Nephron progenitor cell (in vitro differentiated cells): Measurements from ENCODE around the gene DHRS12.
A peak's percentile ranks its signal among the peaks of the same experiment; 100 is the strongest.

Experiments
- DNase-seq: peaks from one replicate; pipeline ENCODE4 v3.0.0; 2021
- H3K27ac Mint-ChIP-seq: 2 replicates; pipeline ENCODE4 v1.8.0; 2021; ENCODE audit warnings: mild to moderate bottlenecking, moderate library complexity, mixed read lengths
- H3K27me3 Mint-ChIP-seq: 2 replicates; pipeline ENCODE4 v1.8.0; 2021; ENCODE audit warnings: mild to moderate bottlenecking, low read depth, mixed read lengths; ENCODE audit not compliant: poor library complexity
- H3K36me3 Mint-ChIP-seq: 2 replicates; pipeline ENCODE4 v1.8.0; 2021; ENCODE audit warnings: low read depth, mixed read lengths
- H3K4me1 Mint-ChIP-seq: 2 replicates; pipeline ENCODE4 v1.8.0; 2021; ENCODE audit warnings: mixed read lengths
- H3K4me3 Mint-ChIP-seq: 2 replicates; pipeline ENCODE4 v1.8.0; 2021; ENCODE audit warnings: mild to moderate bottlenecking, moderate library complexity, mixed read lengths
- H3K9me3 Mint-ChIP-seq: 2 replicates; pipeline ENCODE4 v1.8.0; 2021; ENCODE audit warnings: mild to moderate bottlenecking, moderate library complexity, mixed read lengths
- TF ChIP-seq, protein P1 (sequence below): fragments of 200-600 bp; sonication (generic); IDR thresholded peaks from 2 replicates; pipeline ENCODE4 v1.5.0; 2021; ENCODE audit warnings: antibody characterized with exemption

Gene DHRS12

DNA sequence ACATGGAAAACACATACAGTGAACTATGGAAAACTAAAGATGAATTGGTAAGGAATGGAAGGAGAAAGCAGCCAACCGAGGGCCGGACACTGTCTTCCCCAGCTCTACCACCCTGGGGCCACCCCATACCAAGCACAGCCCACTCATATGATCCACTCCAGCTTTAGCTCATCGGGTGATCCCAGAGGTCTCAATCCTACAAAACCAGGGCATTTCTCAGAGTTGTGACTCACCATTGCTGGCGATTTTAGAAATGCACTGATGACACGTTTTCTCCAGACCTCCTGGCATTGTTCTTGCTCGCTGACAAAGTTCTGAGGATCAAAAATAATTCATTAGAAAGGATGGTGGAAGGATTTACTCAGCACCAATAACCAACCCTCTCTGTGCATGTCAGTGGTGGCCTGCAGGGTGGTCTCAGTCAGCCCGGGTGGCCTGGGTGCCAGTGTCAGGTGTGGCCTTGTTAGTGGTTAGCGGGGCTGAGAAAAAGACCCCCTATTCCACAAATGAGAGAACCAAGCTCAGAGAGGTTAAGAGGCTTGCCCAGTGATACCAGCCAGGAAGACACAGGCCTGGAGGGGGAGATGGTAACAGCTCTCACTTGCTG is 34.4 kb upstream of the DHRS12 start:
- TF ChIP-seq, protein P1, sequence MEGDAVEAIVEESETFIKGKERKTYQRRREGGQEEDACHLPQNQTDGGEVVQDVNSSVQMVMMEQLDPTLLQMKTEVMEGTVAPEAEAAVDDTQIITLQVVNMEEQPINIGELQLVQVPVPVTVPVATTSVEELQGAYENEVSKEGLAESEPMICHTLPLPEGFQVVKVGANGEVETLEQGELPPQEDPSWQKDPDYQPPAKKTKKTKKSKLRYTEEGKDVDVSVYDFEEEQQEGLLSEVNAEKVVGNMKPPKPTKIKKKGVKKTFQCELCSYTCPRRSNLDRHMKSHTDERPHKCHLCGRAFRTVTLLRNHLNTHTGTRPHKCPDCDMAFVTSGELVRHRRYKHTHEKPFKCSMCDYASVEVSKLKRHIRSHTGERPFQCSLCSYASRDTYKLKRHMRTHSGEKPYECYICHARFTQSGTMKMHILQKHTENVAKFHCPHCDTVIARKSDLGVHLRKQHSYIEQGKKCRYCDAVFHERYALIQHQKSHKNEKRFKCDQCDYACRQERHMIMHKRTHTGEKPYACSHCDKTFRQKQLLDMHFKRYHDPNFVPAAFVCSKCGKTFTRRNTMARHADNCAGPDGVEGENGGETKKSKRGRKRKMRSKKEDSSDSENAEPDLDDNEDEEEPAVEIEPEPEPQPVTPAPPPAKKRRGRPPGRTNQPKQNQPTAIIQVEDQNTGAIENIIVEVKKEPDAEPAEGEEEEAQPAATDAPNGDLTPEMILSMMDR: no peak
- no peak overlapping the region for H3K27ac Mint-ChIP-seq
- no peak for DNase-seq
- H3K27me3 Mint-ChIP-seq: peaks cover 14% of the 10 kb centered on the region
- H3K36me3 Mint-ChIP-seq: no peaks in the 10 kb centered on the region
- H3K4me1 Mint-ChIP-seq: no peaks in the 10 kb centered on the region
- no peaks in the 10 kb centered on the region for H3K9me3 Mint-ChIP-seq
- H3K4me3 Mint-ChIP-seq: no peak overlapping the region

DNA sequence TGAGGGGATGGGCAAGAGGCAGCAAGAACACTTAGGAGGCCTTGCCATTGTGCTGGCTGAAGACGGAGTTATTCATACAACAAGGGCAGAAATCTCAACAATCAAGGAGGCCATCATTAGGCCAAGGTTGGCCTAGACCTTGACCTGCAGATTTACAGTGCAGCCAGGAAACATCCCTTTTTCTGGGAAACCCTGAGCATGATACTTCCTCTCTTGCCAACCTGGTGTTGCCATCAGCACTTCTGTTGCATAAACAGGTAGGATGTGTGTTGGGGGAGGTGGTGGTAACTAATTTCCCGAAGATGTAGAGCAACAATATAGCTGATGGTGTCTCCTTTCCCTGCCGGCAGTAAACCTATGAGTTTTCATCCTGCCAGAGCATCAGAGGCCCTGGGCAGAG is 33.1 kb upstream of the DHRS12 start:
- H3K36me3 Mint-ChIP-seq: no peaks in the 10 kb centered on the region
- H3K9me3 Mint-ChIP-seq: no peaks in the 10 kb centered on the region
- no peaks in the 10 kb centered on the region for H3K4me1 Mint-ChIP-seq
- DNase-seq: no peak
- TF ChIP-seq, protein P1: no peak
- H3K27me3 Mint-ChIP-seq: peaks cover 15% of the 10 kb centered on the region
- H3K27ac Mint-ChIP-seq: peak overlapping the region; percentile 56
- no peak overlapping the region for H3K4me3 Mint-ChIP-seq

DNA sequence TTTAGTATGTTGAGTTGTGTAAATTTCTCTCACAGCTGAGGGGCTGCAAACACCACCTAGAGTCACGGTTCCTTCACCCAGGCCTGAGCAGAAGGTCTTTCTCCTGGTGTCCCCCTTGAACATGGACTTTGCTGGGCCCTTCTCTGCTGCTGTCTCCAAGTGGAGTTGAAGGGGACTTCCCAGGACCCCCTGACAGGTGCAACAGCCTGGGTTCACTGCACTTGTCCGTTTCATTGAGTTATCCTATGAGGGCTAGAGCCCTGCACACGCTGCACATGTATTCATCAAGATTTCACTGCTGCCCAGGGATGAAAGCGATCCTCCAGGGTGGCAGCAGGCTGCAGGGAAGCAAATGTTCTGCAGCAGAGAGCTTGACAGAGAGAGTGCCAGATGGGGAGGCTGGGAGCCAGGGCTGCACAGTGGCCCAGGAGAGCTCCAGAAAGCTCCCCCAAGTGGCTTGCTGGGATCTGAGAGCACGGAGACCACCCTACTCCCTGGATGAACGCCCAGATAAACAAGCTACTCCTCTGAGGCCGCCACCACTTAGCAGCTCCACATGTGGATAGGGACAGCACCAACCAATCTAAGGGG is 30.7 kb upstream of the DHRS12 start:
- H3K27ac Mint-ChIP-seq: no peak overlapping the region
- no peaks in the 10 kb centered on the region for H3K4me1 Mint-ChIP-seq
- peaks cover 16% of the 10 kb centered on the region for H3K27me3 Mint-ChIP-seq
- no peak for DNase-seq
- TF ChIP-seq, protein P1: no peak
- H3K4me3 Mint-ChIP-seq: no peak overlapping the region
- H3K9me3 Mint-ChIP-seq: no peaks in the 10 kb centered on the region
- no peaks in the 10 kb centered on the region for H3K36me3 Mint-ChIP-seq

DNA sequence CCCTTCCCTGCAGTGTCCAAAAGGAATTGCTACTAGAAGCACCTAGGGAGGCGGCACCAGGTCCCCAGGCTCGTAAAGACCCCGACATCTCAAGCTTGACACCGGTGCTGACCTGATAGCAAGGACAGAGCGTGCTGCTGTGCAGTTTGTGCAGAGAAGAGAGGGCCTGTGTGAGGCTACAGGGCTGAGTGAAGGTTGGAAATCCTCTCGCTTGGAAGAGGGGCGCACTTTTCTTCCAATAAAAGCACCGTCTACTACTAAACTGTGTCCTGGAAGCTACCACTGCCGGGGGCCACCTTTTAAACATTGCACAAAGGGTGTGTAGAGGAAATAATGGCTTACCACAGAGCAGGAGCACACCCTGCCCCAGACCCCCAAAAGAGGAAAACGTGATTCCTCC is 30.0 kb upstream of the DHRS12 start:
- H3K27me3 Mint-ChIP-seq: peaks cover 16% of the 10 kb centered on the region
- no peak for DNase-seq
- H3K4me3 Mint-ChIP-seq: no peak overlapping the region
- H3K9me3 Mint-ChIP-seq: no peaks in the 10 kb centered on the region
- TF ChIP-seq, protein P1: no peak
- H3K36me3 Mint-ChIP-seq: no peaks in the 10 kb centered on the region
- no peak overlapping the region for H3K27ac Mint-ChIP-seq
- no peaks in the 10 kb centered on the region for H3K4me1 Mint-ChIP-seq

DNA sequence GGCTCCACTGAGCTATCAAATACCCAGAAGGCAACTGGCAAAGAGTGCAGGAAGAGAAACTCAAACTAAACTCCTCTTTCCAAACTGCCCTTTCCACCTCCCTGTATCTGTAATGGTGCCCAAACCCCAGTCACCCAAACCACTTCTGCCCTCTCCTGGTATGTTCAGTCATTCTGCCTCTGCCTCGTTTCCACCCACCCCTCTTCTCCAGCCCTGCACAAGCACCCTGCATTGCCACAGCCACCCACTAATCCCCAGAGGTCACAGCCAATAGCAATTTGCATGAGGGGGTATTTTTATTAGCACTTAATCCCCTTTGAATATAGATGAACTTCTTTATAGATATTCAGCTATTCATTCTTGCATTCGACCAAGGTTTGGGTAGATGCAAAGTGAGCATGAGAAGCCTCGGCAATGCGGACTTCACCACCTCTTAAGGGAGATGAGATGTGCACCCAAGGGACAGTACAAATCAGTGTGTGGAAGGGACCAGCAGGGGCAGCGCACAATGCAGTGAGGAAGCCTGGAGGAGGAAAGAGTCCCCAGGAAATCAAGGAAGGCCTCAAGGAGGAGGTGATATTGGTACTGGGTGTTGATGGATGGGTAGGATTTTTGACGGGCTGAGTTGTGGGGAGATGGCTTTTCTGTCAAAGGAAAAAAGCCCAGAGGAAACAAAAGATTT is 28.6 kb upstream of the DHRS12 start:
- no peak overlapping the region for H3K4me3 Mint-ChIP-seq
- H3K27ac Mint-ChIP-seq: no peak overlapping the region
- TF ChIP-seq, protein P1: no peak
- H3K27me3 Mint-ChIP-seq: peaks cover 14% of the 10 kb centered on the region
- no peak for DNase-seq
- H3K9me3 Mint-ChIP-seq: no peaks in the 10 kb centered on the region
- H3K4me1 Mint-ChIP-seq: no peaks in the 10 kb centered on the region
- H3K36me3 Mint-ChIP-seq: no peaks in the 10 kb centered on the region
